ENCODE results near the gene ULK4. TPM values are rescaled to one million over a fixed set of nuclear protein-coding genes. Genes with fewer than 3 reads are reported as not detected.
"Not testable (repeated sequence)": the region's sequence is repeated elsewhere in the genome, so short reads cannot be mapped to it uniquely, and the experiment has no call there.

The ULK4 gene
- total and polyA plus RNA-seq, 10 donors: 2.0 to 33.3 (median 12.9) TPM

DNA sequence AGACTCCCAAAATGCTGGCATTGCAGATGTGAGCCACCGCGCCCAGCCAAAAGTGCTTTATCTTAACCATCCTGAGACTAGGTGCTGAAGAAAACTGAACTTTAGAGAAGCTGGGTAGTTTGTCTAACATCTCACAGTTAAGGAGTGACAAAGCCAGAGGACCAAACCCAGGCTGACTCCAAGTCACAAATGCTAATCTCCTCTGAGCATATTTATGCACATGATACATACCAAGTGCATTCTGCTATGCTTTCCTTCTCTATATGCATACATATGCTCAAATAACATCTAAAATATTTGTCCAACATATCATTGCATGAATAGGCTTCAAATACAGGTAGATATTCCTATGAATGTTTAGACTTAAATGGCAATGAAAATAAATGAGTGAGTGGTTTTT is 505.7 kb downstream of the ULK4 start:
- no peak overlapping the region for H3K4me3 ChIP-seq
- no peak overlapping the region for H3K27ac ChIP-seq
- intact Hi-C loops (cut with DNase I; ENCODE audit: low total_unique reads): no loop called here
- H3K36me3 ChIP-seq: peaks cover 0 to 4% (median 0%) of the 10 kb centered on the region in 6 donors
- no peaks in the 10 kb centered on the region for H3K27me3 ChIP-seq (replicated peaks in 1 of 7)
- 94 to 100% (median 97%) methylated on average over 2 of the region's 2 CpGs for WGBS, 5 donors
- TF ChIP-seq CTCF (IDR thresholded peaks at IDR 0.05 in 8 of 11, conservative IDR thresholded peaks at IDR 0.05 in 3 of 11) (no peak), POLR2AphosphoS5 (IDR thresholded peaks at IDR 0.05) (no peak), POLR2A (IDR thresholded peaks at IDR 0.05) (no peak)
- DNase-seq: no peak
- H3K4me1 ChIP-seq: no peaks in the 10 kb centered on the region
- H3K9me3 ChIP-seq: peaks cover 0 to 7% (median 0%) of the 10 kb centered on the region in 8 donors

GRCh38 chr3:41453618-41454017 is 508.3 kb downstream of the ULK4 start:
- H3K36me3 ChIP-seq; H3K4me3 ChIP-seq; intact Hi-C loops (cut with DNase I; ENCODE audit: low total_unique reads); H3K27ac ChIP-seq; H3K27me3 ChIP-seq (replicated peaks in 1 of 7); DNase-seq; H3K4me1 ChIP-seq; H3K9me3 ChIP-seq: not testable (repeated sequence)
- WGBS, 5 donors: 91 to 100% (median 100%) methylated on average over 1 of the region's 1 CpG

- H3K4me1 ChIP-seq: no peaks in the 10 kb centered on the region
- peaks cover 0 to 11% (median 0%) of the 10 kb centered on the region in 8 donors for H3K9me3 ChIP-seq
- DNase-seq: no peak
- intact Hi-C loops (cut with DNase I; ENCODE audit: low total_unique reads): no loop called here
- H3K27ac ChIP-seq: no peak overlapping the region
- peaks cover 0 to 4% (median 0%) of the 10 kb centered on the region in 6 donors for H3K36me3 ChIP-seq
- no peak for TF ChIP-seq CTCF (IDR thresholded peaks at IDR 0.05 in 8 of 11, conservative IDR thresholded peaks at IDR 0.05 in 3 of 11)
- no peak for TF ChIP-seq POLR2A (IDR thresholded peaks at IDR 0.05)
- no peaks in the 10 kb centered on the region for H3K27me3 ChIP-seq (replicated peaks in 1 of 7)
- 88 to 93% (median 89%) methylated on average over 4 of the region's 4 CpGs for WGBS, 5 donors
- H3K4me3 ChIP-seq: no peak overlapping the region
Measured at GRCh38 chr3:41450416-41451231, 511.3 kb downstream of the ULK4 start.

DNA sequence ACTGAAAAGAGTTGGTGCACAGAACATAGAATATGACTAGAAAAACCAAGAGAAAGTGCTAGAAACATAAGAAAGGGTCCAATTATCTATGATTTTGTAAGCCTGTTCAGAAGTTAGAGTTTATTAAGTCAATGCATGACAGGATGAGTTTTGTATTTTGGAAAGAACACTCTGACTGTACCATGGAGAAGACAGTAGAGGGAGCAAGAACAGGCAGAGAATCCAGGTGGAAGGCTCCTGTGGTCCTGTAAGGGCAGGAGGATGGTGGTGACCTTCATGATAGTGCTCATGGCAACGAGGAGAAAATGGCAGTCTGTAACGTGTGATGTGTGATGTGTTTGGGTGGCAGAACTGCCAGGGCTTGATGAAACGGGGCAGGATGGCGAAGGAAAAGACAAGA is 513.5 kb downstream of the ULK4 start:
- no peaks in the 10 kb centered on the region for H3K36me3 ChIP-seq
- no peaks in the 10 kb centered on the region for H3K4me1 ChIP-seq
- no peak overlapping the region for H3K27ac ChIP-seq
- no peak for TF ChIP-seq POLR2A (IDR thresholded peaks at IDR 0.05)
- H3K27me3 ChIP-seq (replicated peaks in 1 of 7): no peaks in the 10 kb centered on the region
- intact Hi-C loops (cut with DNase I; ENCODE audit: low total_unique reads): no loop called here
- WGBS, 5 donors: 66 to 93% (median 85%) methylated on average over 4 of the region's 4 CpGs
- H3K9me3 ChIP-seq: peaks cover 0 to 8% (median 0%) of the 10 kb centered on the region in 8 donors
- H3K4me3 ChIP-seq: no peak overlapping the region
- no peak for DNase-seq

GRCh38 chr3:41447701-41448100 is 514.2 kb downstream of the ULK4 start:
- Histone ChIP-seq H3K36me3 (no peaks in the 10 kb centered on the region), H3K9me3 (peaks cover 0 to 4% (median 0%) of the 10 kb centered on the region in 8 donors), H3K4me1 (no peaks in the 10 kb centered on the region), H3K4me3 (no peak overlapping the region), H3K27me3 (replicated peaks in 1 of 7) (no peaks in the 10 kb centered on the region), H3K27ac (no peak overlapping the region)
- no peak for DNase-seq
- 91 to 98% (median 97%) methylated on average over 4 of the region's 4 CpGs for WGBS, 5 donors
- intact Hi-C loops (cut with DNase I; ENCODE audit: low total_unique reads): no loop called here
- TF ChIP-seq POLR2A (IDR thresholded peaks at IDR 0.05): no peak
- TF ChIP-seq POLR2AphosphoS5 (IDR thresholded peaks at IDR 0.05): no peak

GRCh38 chr3:41446316-41446715 is 515.6 kb downstream of the ULK4 start:
- H3K4me1 ChIP-seq; H3K9me3 ChIP-seq; intact Hi-C loops (cut with DNase I; ENCODE audit: low total_unique reads); DNase-seq; H3K36me3 ChIP-seq; H3K4me3 ChIP-seq; H3K27me3 ChIP-seq (replicated peaks in 1 of 7); H3K27ac ChIP-seq: not testable (repeated sequence)
- whole genome bisulfite sequencing, 5 donors: 93 to 100% (median 100%) methylated on average over 2 to 3 of the region's 3 CpGs

Measured in spleen (tissue), 11 donors.